Endothelial cell of umbilical vein (primary cell): Measurements from ENCODE around the gene ISX. TPM values are rescaled to one million over a fixed set of nuclear protein-coding genes. Genes with fewer than 3 reads are reported as not detected.

ENCODE experiments used
- BruUV-seq: library from RNA; stranded (reverse); fragments of 400-500 nt; replicated peaks from 2 replicates; lab custom pipeline; 2021; lab: Mats Ljungman, UMichigan
- CTCF ChIA-PET: fragments of 300-600, 350-600 bp; sonication (Branson Sonifier 250); formaldehyde crosslinking; loops from one replicate; lab custom pipeline; 2021; ENCODE audit warnings: antibody characterized with exemption, inconsistent platforms; lab: Charles Lee
- POLR2A ChIA-PET: fragments of 300-600, 350-600 bp; sonication (Branson Sonifier 250); formaldehyde crosslinking; loops from one replicate; lab custom pipeline; 2021; ENCODE audit warnings: antibody characterized with exemption, inconsistent platforms; lab: Charles Lee
- DNase-seq: peaks from one replicate; pipeline ENCODE4 v3.0.0-alpha.2; 2011; ENCODE audit warnings: low read depth, low spot score
- FAIRE-seq: peaks from 2 replicates; lab custom pipeline; 2011; peaks lifted over from hg19 to GRCh38; lab: Jason Lieb, UNC
- H2AFZ ChIP-seq: 2 replicates; pipeline ENCODE4 v1.6.0; 2012; ENCODE audit warnings: low read depth, low read length, control low read depth, inconsistent platforms
- H3K27ac ChIP-seq: 2 replicates; pipeline ENCODE4 v1.5.1; 2011; ENCODE audit warnings: low read depth, mild to moderate bottlenecking, control low read depth, low read length, moderate library complexity; ENCODE audit not compliant: insufficient read depth
- H3K27me3 ChIP-seq, 2 experiments: 2 replicates each; pipeline versions ENCODE4 v1.6.0 to v1.6.1; 2011; ENCODE audit warnings: low read length in 2 of 2, mixed read lengths in 1 of 2; ENCODE audit not compliant: control insufficient read depth in 2 of 2, insufficient read depth in 2 of 2
- H3K36me3 ChIP-seq, 2 experiments: 2 replicates in 1 of 2; 3 replicates in 1 of 2; pipeline ENCODE4 v1.5.1; 2011; ENCODE audit warnings: low read length in 2 of 2, mild to moderate bottlenecking in 1 of 2, moderate library complexity in 1 of 2; ENCODE audit not compliant: control insufficient read depth in 2 of 2, insufficient read depth in 2 of 2; ENCODE audit errors: extremely low read depth in 1 of 2
- H3K4me1 ChIP-seq: 3 replicates; pipeline ENCODE4 v1.5.1; 2011; ENCODE audit warnings: mild to moderate bottlenecking, low read length; ENCODE audit not compliant: control insufficient read depth, insufficient read depth; ENCODE audit errors: extremely low read depth
- H3K4me2 ChIP-seq: 2 replicates; pipeline ENCODE4 v1.6.1; 2011; ENCODE audit warnings: low read length, control low read depth, mixed read lengths; ENCODE audit not compliant: insufficient read depth
- H3K4me3 ChIP-seq, 3 experiments: fragments of 200-600 bp in 1 of 3; sonication (generic), shearing (Covaris generic) in 1 of 3; replicated peaks in 1 of 3; 2 replicates each; pipeline ENCODE4 v1.5.1; 2011 to 2016; ENCODE audit warnings: control low read depth in 3 of 3, low read length in 3 of 3, mild to moderate bottlenecking in 2 of 3, inconsistent platforms in 1 of 3, low read depth in 1 of 3, moderate library complexity in 1 of 3; ENCODE audit not compliant: insufficient read depth in 1 of 3
- H3K79me2 ChIP-seq: 2 replicates; pipeline ENCODE4 v1.6.0; 2012; ENCODE audit warnings: low read length, inconsistent platforms; ENCODE audit not compliant: control insufficient read depth, insufficient read depth
- H3K9ac ChIP-seq: replicated peaks from 2 replicates; pipeline ENCODE3; 2011; ENCODE audit warnings: low read length, control low read depth; ENCODE audit not compliant: insufficient read depth; ENCODE audit errors: extremely low read depth
- H3K9me1 ChIP-seq: replicated peaks from 3 replicates; pipeline ENCODE4 v1.6.0; 2011; ENCODE audit warnings: mild to moderate bottlenecking, low read length; ENCODE audit not compliant: control insufficient read depth, insufficient read depth; ENCODE audit errors: extremely low read depth
- H3K9me3 ChIP-seq: replicated peaks from 2 replicates; pipeline ENCODE4 v1.5.1; 2012; ENCODE audit warnings: low read length, inconsistent platforms; ENCODE audit not compliant: control insufficient read depth, insufficient read depth
- H4K20me1 ChIP-seq: replicated peaks from 2 replicates; pipeline ENCODE3; 2011; ENCODE audit warnings: mild to moderate bottlenecking, low read length; ENCODE audit not compliant: control insufficient read depth, insufficient read depth; ENCODE audit errors: extremely low read depth
- CTCF ChIP-seq, 2 donors: IDR thresholded peaks; 1 replicate in 1 of 2; 2 replicates in 1 of 2; pipeline ENCODE4 v1.5.1; 2011; ENCODE audit warnings: low read length in 2 of 2, mild to moderate bottlenecking in 2 of 2, moderate library complexity in 2 of 2, control low read depth in 1 of 2, inconsistent platforms in 1 of 2, low read depth in 1 of 2; ENCODE audit not compliant: insufficient read depth in 1 of 2; ENCODE audit errors: extremely low read depth in 1 of 2
- EZH2 ChIP-seq: IDR thresholded peaks from 2 replicates; pipeline ENCODE4 v1.6.1; 2012; ENCODE audit warnings: borderline replicate concordance, low read depth, mild to moderate bottlenecking, moderate library complexity, low read length, inconsistent platforms; ENCODE audit not compliant: severe bottlenecking
- FOS ChIP-seq: IDR thresholded peaks from 2 replicates; pipeline ENCODE4 v1.6.1; 2011; ENCODE audit warnings: mild to moderate bottlenecking, low read length, moderate library complexity, borderline replicate concordance; ENCODE audit not compliant: insufficient read depth
- GATA2 ChIP-seq: IDR thresholded peaks from 2 replicates; pipeline ENCODE4 v1.7.0; 2011; ENCODE audit warnings: low read depth, mild to moderate bottlenecking, moderate library complexity, mixed read lengths, low read length; ENCODE audit not compliant: insufficient read length, insufficient read depth
- JUN ChIP-seq: IDR thresholded peaks from 2 replicates; pipeline ENCODE4 v1.6.1; 2011; ENCODE audit warnings: borderline replicate concordance, low read depth; ENCODE audit not compliant: insufficient read length, insufficient read depth
- MAX ChIP-seq: IDR thresholded peaks from 2 replicates; pipeline ENCODE4 v1.6.1; 2011; ENCODE audit not compliant: insufficient read depth, insufficient read length
- MYC ChIP-seq: IDR thresholded peaks from one replicate; pipeline ENCODE4 v1.6.1; 2011; ENCODE audit warnings: mild to moderate bottlenecking, low read depth, low read length
- POLR2A ChIP-seq: IDR thresholded peaks from 2 replicates; pipeline ENCODE4 v1.6.1; 2012; ENCODE audit warnings: low read depth, mild to moderate bottlenecking, control low read depth, low read length
- POLR2AphosphoS5 ChIP-seq: IDR thresholded peaks from 2 replicates; pipeline ENCODE4 v1.6.1; 2012; ENCODE audit warnings: low read depth, mild to moderate bottlenecking, control low read depth, low read length, moderate library complexity; ENCODE audit not compliant: insufficient read depth
- dilution Hi-C: fragments of 300-500 bp; cut with MboI; formaldehyde crosslinking; loops from one replicate; pipeline ENCODE4 v1.15.0; 2019; ENCODE audit warnings: low sequenced_read_pairs; ENCODE audit not compliant: extremely low pct_ligation_motif_present
- intact Hi-C: fragments of 100-400 bp; cut with micrococcal nuclease; formaldehyde crosslinking; loops from one replicate; pipeline ENCODE4 v1.10.0; 2022
- polyA plus RNA-seq, 4 experiments: library from polyadenylated mRNA; depleted of rRNA in 3 of 4; stranded (reverse) in 3 of 4; unstranded in 1 of 4; fragments of >200 nt; gene quantifications; 2 replicates each; pipeline versions ENCODE4 v1.2.1 to v1.2.3, GENCODE V29; 2011 to 2012; ENCODE audit warnings: missing spikeins in 1 of 4
- total RNA-seq: library from RNA; stranded (reverse); gene quantifications from 2 replicates; pipeline ENCODE4 v1.2.3, GENCODE V29; 2021

Gene ISX
- total and polyA plus RNA-seq, 2 donors (not counting 3 experiments of a cell fraction or from before 2014, with no cell fraction given), result not detected

DNA sequence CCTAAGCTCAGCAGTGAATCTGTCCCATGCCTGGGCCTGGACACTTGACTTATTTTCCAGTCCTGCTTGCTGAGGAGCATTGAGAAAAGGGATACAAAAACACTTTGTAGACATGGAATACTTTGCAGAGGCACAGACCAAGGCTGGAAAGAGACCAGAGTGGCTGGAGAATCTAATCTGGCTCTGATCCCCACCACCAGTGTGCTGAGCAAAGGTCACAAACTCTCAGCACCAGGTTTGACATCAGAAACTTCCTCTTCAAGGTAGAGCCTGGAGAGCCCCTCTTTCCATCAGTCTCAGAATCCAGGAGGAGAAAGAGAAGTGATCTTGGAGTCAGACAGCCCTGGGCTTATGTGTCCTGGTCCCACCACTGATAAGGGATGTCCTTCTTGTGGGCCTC lies 53.5 kb downstream of the ISX start:
- no peak overlapping the region for H3K4me3 ChIP-seq
- H3K27me3 ChIP-seq, result no peaks in the 10 kb centered on the region
- POLR2A ChIA-PET, result no interaction called here
- no peak overlapping the region for H3K27ac ChIP-seq
- no peak for DNase-seq
- H3K9ac ChIP-seq, result no peak overlapping the region
- intact Hi-C loops, result no loop called here
- TF ChIP-seq MAX, result no peak
- TF ChIP-seq GATA2, result no peak
- TF ChIP-seq POLR2AphosphoS5, result no peak
- no peak for TF ChIP-seq CTCF (IDR thresholded peaks at IDR 0.05; ENCODE audit: extremely low read depth in 1 of 2, insufficient read depth in 1 of 2, low read depth in 1 of 2, low read length in 2 of 2)
- no peak for TF ChIP-seq JUN
- no peak for TF ChIP-seq FOS
- no peak for TF ChIP-seq MYC
- TF ChIP-seq POLR2A, result no peak
- no peak for TF ChIP-seq EZH2
- dilution Hi-C loops, result no loop called here
- CTCF ChIA-PET, result no interaction called here
- H3K4me1 ChIP-seq, result no peaks in the 10 kb centered on the region
- no peak overlapping the region for H2AFZ ChIP-seq
- H3K9me3 ChIP-seq, result no peaks in the 10 kb centered on the region
- no peak for FAIRE-seq
- H4K20me1 ChIP-seq, result no peaks in the 10 kb centered on the region
- H3K36me3 ChIP-seq, result no peaks in the 10 kb centered on the region
- no peaks in the 10 kb centered on the region for H3K9me1 ChIP-seq
- BruUV-seq, result no TSS peak
- no peaks in the 10 kb centered on the region for H3K79me2 ChIP-seq
- no peak overlapping the region for H3K4me2 ChIP-seq
